Measurements from ENCODE around the gene NPAS3.

NPAS3 gene

DNA sequence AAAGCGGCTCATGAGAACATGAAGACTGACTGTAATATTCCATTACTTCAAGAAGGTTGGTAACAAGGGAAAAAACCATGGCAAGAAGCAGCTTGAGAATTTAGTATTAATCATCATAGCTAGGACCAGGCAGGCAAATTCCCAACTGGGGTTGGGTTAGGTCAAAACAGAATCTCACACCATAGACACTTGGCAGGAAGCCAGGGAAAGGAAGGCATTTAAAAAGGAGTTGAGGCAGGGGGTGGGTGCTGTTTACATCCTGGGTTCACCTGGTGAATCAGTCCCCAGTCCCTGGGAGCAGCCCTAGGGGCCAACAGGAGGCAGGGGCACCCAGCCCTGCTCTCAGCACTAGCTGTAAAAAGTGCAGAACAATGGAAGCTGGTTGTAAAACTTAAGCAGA lies 903.6 kb downstream of the NPAS3 start:
- H3K4me3 ChIP-seq (ENCODE audit: low read depth, low read length) = no peak overlapping the region
- TF ChIP-seq CTCF (IDR thresholded peaks at IDR 0.05; ENCODE audit: low read depth, low read length, missing control alignments) = no peak
- no peak for DNase-seq (ENCODE audit: low read depth)

DNA sequence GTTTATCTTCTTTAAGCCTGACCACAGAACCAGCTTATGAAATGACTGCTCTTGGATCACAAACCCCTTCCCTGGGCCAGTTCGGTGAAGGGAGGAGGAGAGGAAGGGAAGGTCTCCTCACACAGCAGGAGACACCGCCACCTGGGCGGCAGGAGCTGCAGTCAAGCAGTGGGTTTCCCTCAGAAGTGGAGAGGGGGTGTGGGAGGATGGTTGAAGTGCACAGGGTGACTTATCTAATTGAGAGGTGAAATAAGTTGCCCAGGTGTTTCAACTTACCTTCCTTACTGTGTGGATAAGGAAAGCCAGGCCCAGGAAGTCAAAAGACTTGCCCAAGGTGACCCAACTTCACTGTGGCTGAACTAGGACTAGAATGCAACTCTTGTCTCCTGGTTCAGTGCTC lies 905.4 kb downstream of the NPAS3 start:
- TF ChIP-seq CTCF (IDR thresholded peaks at IDR 0.05; ENCODE audit: low read depth, low read length, missing control alignments) = no peak
- no peak for DNase-seq (ENCODE audit: low read depth)
- H3K4me3 ChIP-seq (ENCODE audit: low read depth, low read length) = no peak overlapping the region

DNA sequence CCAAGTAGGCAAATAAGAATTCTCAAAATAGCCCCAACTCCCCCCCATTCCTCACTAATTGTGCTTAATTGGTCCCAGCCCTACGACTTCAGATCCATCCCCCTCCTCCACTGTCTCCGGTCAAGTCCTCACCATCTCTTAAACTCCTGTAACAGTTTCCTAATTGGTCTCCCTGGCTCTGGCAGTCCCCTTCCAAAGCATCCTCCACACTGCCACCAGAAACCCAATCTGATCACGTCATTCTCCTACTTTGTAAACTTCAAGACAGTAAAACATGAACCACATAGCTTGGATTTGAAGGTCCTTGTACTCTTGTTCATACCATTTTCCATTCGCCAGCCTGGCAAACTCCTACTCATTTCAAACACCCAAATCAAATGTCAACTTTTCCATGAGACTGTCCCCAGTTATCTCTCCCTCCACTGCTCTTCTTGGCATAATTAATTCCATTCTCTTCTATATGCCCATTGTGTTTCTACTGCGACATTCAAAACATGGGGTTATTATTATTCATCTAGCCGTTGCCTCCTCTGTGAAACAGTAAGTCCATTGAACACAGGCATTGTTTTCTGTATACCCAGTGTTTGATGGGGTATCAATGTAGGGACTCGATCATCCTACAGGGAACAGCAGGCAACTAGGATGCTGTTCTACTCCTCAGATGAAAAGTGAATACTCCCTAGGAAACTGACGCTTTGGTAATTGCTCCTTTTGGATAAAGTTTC lies 907.6 kb downstream of the NPAS3 start:
- no peak for DNase-seq (ENCODE audit: low read depth)
- H3K4me3 ChIP-seq (ENCODE audit: low read depth, low read length) = no peak overlapping the region
- TF ChIP-seq CTCF (IDR thresholded peaks at IDR 0.05; ENCODE audit: low read depth, low read length, missing control alignments) = no peak

DNA sequence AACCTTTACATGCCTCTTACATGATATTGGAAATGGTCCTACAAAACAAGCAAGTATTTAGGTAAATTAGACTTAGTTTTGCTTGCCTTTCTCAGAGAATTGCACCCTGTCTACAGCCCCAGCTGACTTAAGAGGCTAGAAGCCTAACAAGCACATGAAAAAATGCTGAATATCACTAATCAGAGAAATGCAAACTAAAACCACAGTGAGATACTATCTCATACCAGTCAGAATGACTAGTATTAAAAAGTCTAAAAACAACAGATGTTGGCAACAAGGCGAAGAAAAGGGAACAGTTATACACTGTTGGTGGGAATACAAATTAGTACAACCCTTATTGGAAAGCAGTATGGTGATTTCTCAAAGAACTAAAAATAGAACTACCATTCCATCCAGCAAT lies 908.4 kb downstream of the NPAS3 start:
- DNase-seq (ENCODE audit: low read depth) = no peak
- no peak overlapping the region for H3K4me3 ChIP-seq (ENCODE audit: low read depth, low read length)
- TF ChIP-seq CTCF (IDR thresholded peaks at IDR 0.05; ENCODE audit: low read depth, low read length, missing control alignments) = no peak

DNA sequence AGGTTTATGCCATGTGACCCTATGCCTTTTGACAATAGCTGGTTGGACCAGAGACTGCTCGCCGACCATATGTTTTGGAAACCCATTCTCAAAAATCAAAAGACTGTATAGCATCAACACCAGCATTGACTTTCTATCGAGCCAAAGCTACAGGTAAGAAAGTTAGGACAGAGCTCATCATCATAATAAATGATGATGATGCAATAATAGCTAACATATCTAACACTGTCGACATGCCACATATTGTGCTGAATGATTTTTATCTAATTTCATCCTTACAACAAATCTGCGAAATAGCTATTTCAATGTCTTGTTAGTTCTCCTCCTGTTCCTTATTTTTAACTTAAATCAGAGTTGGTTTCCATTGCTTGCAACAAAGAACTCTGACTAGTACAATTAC lies 909.3 kb downstream of the NPAS3 start:
- DNase-seq (ENCODE audit: low read depth) = no peak
- no peak for TF ChIP-seq CTCF (IDR thresholded peaks at IDR 0.05; ENCODE audit: low read depth, low read length, missing control alignments)

GRCh38 chr14:33848706-33849454 lies 910.2 kb downstream of the NPAS3 start:
- peak; percentile 72 for TF ChIP-seq CTCF (IDR thresholded peaks at IDR 0.05; ENCODE audit: low read depth, low read length, missing control alignments)
- no peak overlapping the region for H3K4me3 ChIP-seq (ENCODE audit: low read depth, low read length)
- DNase-seq (ENCODE audit: low read depth) = no peak

More for the DNA sequence above, 909.3 kb downstream of the NPAS3 start:
- no peak overlapping the region for H3K4me3 ChIP-seq (ENCODE audit: low read depth, low read length)
